Small intestine (tissue), 7 donors: ENCODE data around the gene SLC25A11. TPM values are rescaled to one million over a fixed set of nuclear protein-coding genes. Genes with fewer than 3 reads are reported as not detected.

Experiments used
- DNase-seq, 2 donors: peaks; one replicate each; pipeline versions ENCODE4 v3.0.0 to v3.0.0-alpha.2; 2013
- FAIRE-seq: peaks from 2 replicates; lab custom pipeline; 2012; peaks lifted over from hg19 to GRCh38; lab: Jason Lieb, UNC
- H3K27ac ChIP-seq, 3 donors: one replicate each; pipeline ENCODE4 v1.5.1; 2013; ENCODE audit warnings: low read length in 2 of 3, mild to moderate bottlenecking in 2 of 3, control low read depth in 1 of 3, inconsistent platforms in 1 of 3, low read depth in 1 of 3, moderate library complexity in 1 of 3
- H3K27me3 ChIP-seq, 3 donors: one replicate each; pipeline ENCODE4 v1.6.1; 2013; ENCODE audit warnings: low read length in 3 of 3, inconsistent platforms in 1 of 3; ENCODE audit not compliant: control insufficient read depth in 3 of 3, insufficient read depth in 3 of 3
- H3K36me3 ChIP-seq, 3 donors: one replicate each; pipeline ENCODE4 v1.6.1; 2013; ENCODE audit warnings: low read length in 3 of 3, inconsistent platforms in 1 of 3, low read depth in 1 of 3, mild to moderate bottlenecking in 1 of 3, moderate library complexity in 1 of 3; ENCODE audit not compliant: control insufficient read depth in 3 of 3, insufficient read depth in 2 of 3
- H3K4me1 ChIP-seq, 3 donors: one replicate each; pipeline ENCODE4 v1.6.1; 2013; ENCODE audit warnings: low read length in 2 of 3, inconsistent platforms in 1 of 3, low read depth in 1 of 3, mild to moderate bottlenecking in 1 of 3, moderate library complexity in 1 of 3; ENCODE audit not compliant: control insufficient read depth in 3 of 3, insufficient read depth in 2 of 3
- H3K4me3 ChIP-seq, 3 donors: one replicate each; pipeline ENCODE4 v1.5.1; 2013; ENCODE audit warnings: low read length in 3 of 3, control low read depth in 1 of 3, inconsistent platforms in 1 of 3, low read depth in 1 of 3, mild to moderate bottlenecking in 1 of 3, moderate library complexity in 1 of 3
- H3K9me3 ChIP-seq, 2 donors: one replicate each; pipeline ENCODE4 v1.6.1; 2013; ENCODE audit warnings: low read depth in 1 of 2, low read length in 1 of 2; ENCODE audit not compliant: control insufficient read depth in 2 of 2, insufficient read depth in 1 of 2
- WGBS, 3 donors: extraction: QIAGEN DNeasy Blood & Tissue Kit; methylation state at CpG; one replicate each; pipeline ENCODE4 v1.1.7; 2013; 5-methylcytosine and 5-hydroxymethylcytosine counted together
- polyA plus RNA-seq, 4 donors: library from polyadenylated mRNA; stranded (reverse) in 3 of 4; unstranded in 1 of 4; fragments of 200-250 nt in 3 of 4; fragments of 120-200 nt in 1 of 4; gene quantifications; one replicate each; pipeline versions ENCODE4 v1.2.1 to v1.2.3, GENCODE V29; 2013
- donor health status: healthy with polysubstance abuse.
- donor health status: control.
- donor health status: control.
- donor health status: Bipolar disorder and iron deficiency.
- donor health status: healthy.

Gene SLC25A11
- polyA plus RNA-seq, 4 donors: 46.1 to 79.2 (median 60.8) TPM

DNA sequence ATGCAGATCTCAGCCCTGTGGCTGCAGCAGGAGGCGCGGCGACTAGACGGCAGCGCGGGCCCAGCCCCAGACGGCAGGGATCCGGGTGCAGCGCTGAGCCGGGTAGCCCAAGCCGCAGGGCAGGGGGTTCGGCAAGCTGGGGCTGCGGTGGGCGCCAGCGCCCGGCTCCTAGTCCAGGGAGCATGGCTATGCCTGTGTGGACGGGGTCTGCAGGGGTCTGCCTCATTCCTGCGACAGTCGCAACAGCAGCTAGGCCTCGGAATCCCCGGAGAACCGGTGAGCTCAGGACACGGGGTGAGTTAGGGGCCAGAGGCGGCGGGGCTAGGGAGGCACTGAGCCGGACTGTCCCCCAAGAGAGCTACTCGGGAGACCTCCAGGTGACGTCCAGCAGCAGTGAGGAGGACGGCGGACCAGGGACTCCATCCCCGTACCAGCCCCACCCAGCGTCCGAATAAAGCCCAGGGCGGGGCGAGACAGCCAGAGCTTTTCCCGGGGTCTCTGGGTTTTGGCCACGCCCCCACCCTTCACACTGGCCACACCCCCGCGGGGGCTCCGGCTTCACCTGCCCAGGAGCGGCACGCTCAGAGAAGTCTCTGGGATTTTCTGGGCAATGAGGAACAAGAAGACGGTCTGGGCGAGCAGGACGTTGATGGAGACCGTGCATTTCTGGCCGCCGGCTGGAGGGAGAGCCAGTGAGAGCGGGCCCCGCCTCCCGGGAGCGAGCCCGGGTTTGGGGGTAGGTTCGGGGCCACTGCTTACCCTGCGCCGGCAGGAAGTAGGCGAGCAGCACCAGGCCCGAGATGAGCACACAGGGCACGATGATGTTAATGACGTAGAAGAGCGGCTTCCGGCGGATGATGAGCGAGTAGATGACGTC lies 39.4 kb downstream of the SLC25A11 start:
- Histone ChIP-seq H3K9me3 (no peaks in the 10 kb centered on the region), H3K27me3 (peaks cover 0 to 45% (median 0%) of the 10 kb centered on the region in 3 donors), H3K27ac (peak overlapping the region in 1 of 3 donors; percentile 3), H3K4me3 (peak overlapping the region in 2 of 3 donors; percentile 45 to 53), H3K4me1 (peaks cover 0 to 36% (median 0%) of the 10 kb centered on the region in 3 donors), H3K36me3 (peaks cover under 1 to 32% (median 5%) of the 10 kb centered on the region in 3 donors)
- WGBS, 3 donors: 15 to 18% (median 15%) methylated on average over 54 to 65 of the region's 65 CpGs
- DNase-seq (peak; percentile 29 to 69), FAIRE-seq (no peak)

DNA sequence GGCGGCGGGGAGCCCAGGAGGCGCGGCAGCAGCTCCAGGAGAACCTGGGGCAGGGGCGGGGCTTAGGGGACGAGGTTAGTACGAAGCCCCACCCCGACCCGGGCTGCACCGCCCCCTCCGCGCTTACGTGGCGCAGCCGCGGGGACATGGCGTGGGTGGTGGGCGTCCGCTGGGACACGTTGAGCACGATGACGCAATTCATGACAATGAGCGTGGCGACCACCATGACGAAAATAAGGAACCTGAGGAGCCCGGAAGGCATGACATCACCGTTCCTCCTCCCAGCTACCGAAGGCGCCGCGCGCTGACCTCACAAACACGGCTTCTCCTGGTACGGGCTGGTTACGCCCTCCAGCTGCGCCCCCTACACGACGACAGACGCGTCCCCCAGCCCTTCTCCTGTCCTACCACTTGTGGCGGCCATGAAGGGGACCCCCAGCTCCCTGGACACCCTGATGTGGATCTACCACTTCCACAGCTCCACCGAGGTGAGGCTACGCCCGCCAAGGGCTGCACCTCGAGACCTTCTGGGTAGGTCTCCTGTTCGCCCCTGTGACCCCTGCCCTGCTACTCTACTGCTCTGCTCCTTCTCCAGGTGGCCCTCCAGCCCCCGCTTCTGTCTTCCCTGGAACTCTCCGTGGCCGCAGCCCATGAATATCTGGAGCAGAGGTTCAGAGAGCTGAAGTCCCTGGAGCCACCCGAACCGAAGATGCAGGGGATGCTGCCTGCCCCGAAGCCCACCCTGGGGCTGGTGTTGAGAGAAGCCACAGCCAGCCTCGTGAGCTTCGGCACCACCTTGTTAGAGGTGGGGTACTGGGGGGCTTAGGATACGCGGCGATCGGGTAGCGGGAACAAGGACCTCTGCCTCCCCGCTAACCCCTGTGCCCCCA lies 40.3 kb downstream of the SLC25A11 start, which contains the start of gene C17orf107:
TSS of gene C17orf107 (plus strand) at position 196 of the 890 bp plus-strand sequence. CDS start at position 423, 227 bp downstream.
- H3K4me3 ChIP-seq: peak within 1 kb of the TSS; percentile 23 to 53 (median 45)
- no peaks in the 10 kb centered on the region for H3K9me3 ChIP-seq
- H3K27ac ChIP-seq: peak within 1 kb of the TSS in 2 of 3 donors; percentile 4 to 15
- DNase-seq: peak; percentile 77 to 92
- H3K4me1 ChIP-seq: peaks cover 0 to 36% (median 0%) of the 10 kb centered on the region in 3 donors
- WGBS, 3 donors: 5 to 10% (median 8%) methylated on average over 53 to 60 of the region's 60 CpGs
- H3K27me3 ChIP-seq: peaks cover 0 to 44% (median 0%) of the 10 kb centered on the region in 3 donors
- FAIRE-seq: no peak
- H3K36me3 ChIP-seq: peaks cover 5 to 41% (median 8%) of the 10 kb centered on the region in 3 donors

DNA sequence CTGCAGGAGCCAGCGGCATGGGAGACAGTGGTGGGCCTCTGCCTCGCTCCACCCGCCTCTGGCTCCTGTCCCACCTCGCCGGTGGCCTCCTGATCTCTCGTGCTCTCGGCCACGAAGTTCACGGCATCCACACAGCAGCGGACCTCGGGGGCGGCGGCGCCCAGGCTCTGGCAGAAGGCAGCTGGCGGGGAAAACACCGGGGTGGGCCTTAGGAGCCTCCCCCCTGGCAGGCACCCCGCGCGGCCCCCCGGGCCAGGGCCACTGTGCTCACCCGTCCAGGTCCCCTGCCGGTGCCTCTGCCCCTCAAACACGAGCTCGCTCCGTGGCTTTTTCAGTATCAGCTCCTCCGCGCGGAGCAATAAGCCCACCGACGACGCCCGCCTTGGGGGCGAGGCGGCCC lies 40.9 kb downstream of the SLC25A11 start:
- peaks cover 0 to 38% (median 0%) of the 10 kb centered on the region in 3 donors for H3K27me3 ChIP-seq
- H3K9me3 ChIP-seq: no peaks in the 10 kb centered on the region
- H3K4me1 ChIP-seq: peaks cover 0 to 36% (median 0%) of the 10 kb centered on the region in 3 donors
- 7 to 19% (median 9%) methylated on average over 27 to 34 of the region's 34 CpGs for WGBS, 3 donors
- H3K27ac ChIP-seq: no peak overlapping the region
- FAIRE-seq (no peak), DNase-seq (no peak)
- peak overlapping the region; percentile 23 to 53 (median 45) for H3K4me3 ChIP-seq
- peaks cover 10 to 47% (median 13%) of the 10 kb centered on the region in 3 donors for H3K36me3 ChIP-seq

DNA sequence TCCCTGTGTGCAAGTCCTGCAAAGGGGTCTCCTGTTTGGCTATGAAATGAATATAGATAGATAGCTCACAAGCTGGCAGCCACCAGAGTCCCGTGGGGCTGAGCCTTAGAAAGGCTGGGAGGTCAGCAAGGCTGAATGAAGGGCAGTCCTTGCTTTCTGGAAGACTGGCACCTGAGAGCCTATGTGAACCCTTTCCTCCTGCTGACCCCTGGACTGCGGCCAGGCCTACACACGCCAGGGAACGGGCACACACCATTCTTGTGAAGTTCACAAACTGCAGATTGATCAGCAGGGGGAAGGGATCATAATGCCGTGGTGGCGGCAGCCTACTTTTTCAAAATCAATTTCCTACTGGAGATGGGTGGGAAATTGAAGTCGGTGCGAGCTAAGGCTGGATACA lies 41.5 kb downstream of the SLC25A11 start:
- 62 to 83% (median 68%) methylated on average over 8 of the region's 8 CpGs for WGBS, 3 donors
- no peaks in the 10 kb centered on the region for H3K9me3 ChIP-seq

DNA sequence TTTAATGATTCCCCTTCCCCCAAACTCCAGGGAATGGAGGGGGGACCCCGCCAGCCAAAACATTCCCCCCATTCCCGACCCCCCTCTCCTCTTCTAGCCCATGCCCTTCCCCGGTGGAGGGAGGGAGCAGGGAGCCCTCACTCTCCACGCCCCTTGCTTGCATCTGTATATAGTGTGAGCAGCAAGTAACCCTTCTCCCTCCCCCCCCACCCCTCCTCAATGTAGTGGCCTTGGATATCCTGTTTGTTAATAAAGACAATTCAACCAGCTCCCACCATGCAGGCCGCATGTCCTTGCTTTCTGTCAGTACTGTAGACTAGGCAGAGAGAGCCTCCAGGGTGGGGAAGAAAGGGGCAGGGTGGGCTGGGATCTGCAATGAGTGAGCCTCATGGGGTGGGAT lies 42.1 kb downstream of the SLC25A11 start:
- DNase-seq (no peak), FAIRE-seq (no peak)
- peaks cover 0 to 32% (median 0%) of the 10 kb centered on the region in 3 donors for H3K4me1 ChIP-seq
- H3K27ac ChIP-seq: no peak overlapping the region
- peaks cover 15 to 59% (median 16%) of the 10 kb centered on the region in 3 donors for H3K36me3 ChIP-seq
- H3K4me3 ChIP-seq: no peak overlapping the region
- 81 to 86% (median 82%) methylated on average over 5 of the region's 5 CpGs for WGBS, 3 donors
- H3K27me3 ChIP-seq: peaks cover 0 to 38% (median 0%) of the 10 kb centered on the region in 3 donors
- no peaks in the 10 kb centered on the region for H3K9me3 ChIP-seq

More for the DNA sequence above, 41.5 kb downstream of the SLC25A11 start:
- no peak overlapping the region for H3K4me3 ChIP-seq
- FAIRE-seq (no peak), DNase-seq (no peak)
- peaks cover 0 to 35% (median 0%) of the 10 kb centered on the region in 3 donors for H3K4me1 ChIP-seq
- no peak overlapping the region for H3K27ac ChIP-seq
- peaks cover 0 to 38% (median 0%) of the 10 kb centered on the region in 3 donors for H3K27me3 ChIP-seq
- peaks cover 10 to 53% (median 16%) of the 10 kb centered on the region in 3 donors for H3K36me3 ChIP-seq

DNA sequence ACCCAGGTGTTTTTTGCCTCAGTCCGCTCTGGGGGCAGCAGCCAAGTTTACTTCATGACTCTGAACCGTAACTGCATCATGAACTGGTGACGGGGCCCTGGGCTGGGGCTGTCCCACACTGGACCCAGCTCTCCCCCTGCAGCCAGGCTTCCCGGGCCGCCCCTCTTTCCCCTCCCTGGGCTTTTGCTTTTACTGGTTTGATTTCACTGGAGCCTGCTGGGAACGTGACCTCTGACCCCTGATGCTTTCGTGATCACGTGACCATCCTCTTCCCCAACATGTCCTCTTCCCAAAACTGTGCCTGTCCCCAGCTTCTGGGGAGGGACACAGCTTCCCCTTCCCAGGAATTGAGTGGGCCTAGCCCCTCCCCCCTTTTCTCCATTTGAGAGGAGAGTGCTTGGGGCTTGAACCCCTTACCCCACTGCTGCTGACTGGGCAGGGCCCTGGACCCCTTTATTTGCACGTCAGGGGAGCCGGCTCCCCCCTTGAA lies 42.6 kb downstream of the SLC25A11 start:
- no peak overlapping the region for H3K4me3 ChIP-seq
- H3K36me3 ChIP-seq: peaks cover 17 to 64% (median 19%) of the 10 kb centered on the region in 3 donors

DNA sequence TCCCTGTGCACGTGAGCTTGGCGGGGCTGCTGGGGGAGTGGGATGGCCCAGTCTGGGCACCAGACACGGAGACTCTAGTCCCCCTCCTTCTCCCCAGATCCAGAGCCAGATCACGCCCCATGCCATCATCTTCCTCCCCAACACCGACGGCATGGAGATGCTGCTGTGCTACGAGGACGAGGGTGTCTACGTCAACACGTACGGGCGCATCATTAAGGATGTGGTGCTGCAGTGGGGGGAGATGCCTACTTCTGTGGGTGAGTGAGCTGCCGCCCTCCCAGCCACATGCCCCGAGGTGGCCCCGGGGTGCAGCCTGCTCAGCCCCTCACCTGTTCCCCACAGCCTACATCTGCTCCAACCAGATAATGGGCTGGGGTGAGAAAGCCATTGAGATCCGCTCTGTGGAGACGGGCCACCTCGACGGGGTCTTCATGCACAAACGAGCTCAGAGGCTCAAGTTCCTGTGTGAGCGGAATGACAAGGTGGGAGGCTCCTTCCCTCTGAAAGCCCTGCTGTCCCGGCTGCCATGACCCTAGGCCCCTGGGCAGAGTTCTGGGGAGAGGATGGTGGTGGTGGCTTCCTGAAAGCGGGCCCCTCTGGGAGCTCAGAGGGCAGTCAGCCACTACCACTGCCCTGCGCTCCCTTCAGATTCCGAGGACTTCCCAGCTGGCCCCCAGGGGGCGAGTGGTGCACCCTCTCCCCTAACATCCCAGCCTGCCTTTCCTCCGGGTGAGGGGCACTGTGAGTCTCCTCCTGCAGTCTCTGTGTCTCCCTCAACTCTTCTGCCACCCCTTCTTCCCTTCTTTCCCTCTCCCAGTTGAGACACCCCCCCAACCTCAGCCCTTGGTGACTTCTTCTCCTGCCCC lies 43.3 kb downstream of the SLC25A11 start:
- H3K36me3 ChIP-seq: peaks cover 20 to 71% (median 22%) of the 10 kb centered on the region in 3 donors
- 89 to 92% (median 92%) methylated on average over 24 to 27 of the region's 27 CpGs for WGBS, 3 donors
- DNase-seq: no peak
- H3K27ac ChIP-seq: no peak overlapping the region
- H3K4me1 ChIP-seq: peaks cover 0 to 29% (median 0%) of the 10 kb centered on the region in 3 donors
- FAIRE-seq: no peak
- no peaks in the 10 kb centered on the region for H3K9me3 ChIP-seq
- H3K27me3 ChIP-seq: peaks cover 0 to 29% (median 0%) of the 10 kb centered on the region in 3 donors
- no peak overlapping the region for H3K4me3 ChIP-seq

More for the DNA sequence above, 42.6 kb downstream of the SLC25A11 start:
- DNase-seq (no peak), FAIRE-seq (no peak)
- H3K27ac ChIP-seq: no peak overlapping the region
- 70 to 78% (median 73%) methylated on average over 10 of the region's 10 CpGs for WGBS, 3 donors
- H3K9me3 ChIP-seq: no peaks in the 10 kb centered on the region
- peaks cover 0 to 34% (median 0%) of the 10 kb centered on the region in 3 donors for H3K4me1 ChIP-seq
- H3K27me3 ChIP-seq: peaks cover 0 to 35% (median 0%) of the 10 kb centered on the region in 3 donors
